ENCODE data around the gene C9orf78. TPM values are rescaled to one million over a fixed set of nuclear protein-coding genes. Genes with fewer than 3 reads are reported as not detected.

Gene C9orf78
- polyA plus RNA-seq, 1 donor (not counting 4 experiments of a cell fraction or from before 2014, with no cell fraction given): 66.5 TPM

DNA sequence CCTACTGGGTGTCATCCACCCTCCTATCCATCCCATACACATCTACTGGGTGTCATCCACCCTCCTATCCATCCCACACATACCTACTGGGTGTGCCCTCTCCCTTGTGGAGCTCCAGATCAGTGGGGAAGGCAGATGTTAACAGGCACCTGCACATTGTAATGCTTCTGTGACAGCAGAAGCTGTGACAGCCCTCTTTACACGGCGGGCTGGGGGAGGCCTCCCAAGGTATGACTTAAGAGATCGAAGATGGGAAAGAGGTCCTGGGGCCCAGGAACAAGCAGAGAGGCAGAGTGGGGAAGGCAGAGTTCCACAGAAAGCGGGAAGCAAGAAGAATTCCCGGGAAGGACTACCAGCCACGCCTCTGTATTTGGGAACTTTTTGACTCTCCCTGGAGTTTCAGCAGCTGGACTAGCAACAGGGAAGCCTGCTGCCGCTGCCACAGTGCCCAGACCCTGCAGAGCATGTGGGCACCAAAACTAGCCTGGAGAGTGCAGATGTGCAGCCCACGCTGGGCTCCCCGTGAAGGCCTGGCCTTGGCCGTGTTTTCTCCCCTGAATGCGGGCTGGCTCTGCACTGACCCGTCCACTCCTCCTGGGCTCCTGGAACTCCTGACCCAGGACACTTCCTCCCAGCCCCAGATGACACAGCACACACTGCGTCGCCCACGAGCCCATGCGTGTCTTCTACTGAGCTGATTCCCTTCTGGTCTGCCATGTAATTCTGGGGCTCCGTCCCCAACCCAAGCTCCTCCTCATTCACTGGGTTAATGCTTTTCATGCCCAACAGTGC is 20.4 kb downstream of the C9orf78 start:
- no peaks in the 10 kb centered on the region for H3K9me3 ChIP-seq (ENCODE audit: control insufficient read depth, low read depth, low read length)
- dilution Hi-C loops (cut with MboI; ENCODE audit: extremely low pct_ligation_motif_present, low sequenced_read_pairs): no loop called here
- H3K4me3 ChIP-seq (ENCODE audit: control insufficient read depth in 2 of 3, extremely low read depth in 1 of 3, insufficient read depth in 2 of 3, low read depth in 1 of 3, low read length in 3 of 3): no peak overlapping the region
- no peaks in the 10 kb centered on the region for H3K4me1 ChIP-seq (ENCODE audit: control insufficient read depth, extremely low read depth, insufficient read depth, low read length)
- no peak for TF ChIP-seq EZH2 (IDR thresholded peaks at IDR 0.05; ENCODE audit: low read length)
- TF ChIP-seq, protein P1, sequence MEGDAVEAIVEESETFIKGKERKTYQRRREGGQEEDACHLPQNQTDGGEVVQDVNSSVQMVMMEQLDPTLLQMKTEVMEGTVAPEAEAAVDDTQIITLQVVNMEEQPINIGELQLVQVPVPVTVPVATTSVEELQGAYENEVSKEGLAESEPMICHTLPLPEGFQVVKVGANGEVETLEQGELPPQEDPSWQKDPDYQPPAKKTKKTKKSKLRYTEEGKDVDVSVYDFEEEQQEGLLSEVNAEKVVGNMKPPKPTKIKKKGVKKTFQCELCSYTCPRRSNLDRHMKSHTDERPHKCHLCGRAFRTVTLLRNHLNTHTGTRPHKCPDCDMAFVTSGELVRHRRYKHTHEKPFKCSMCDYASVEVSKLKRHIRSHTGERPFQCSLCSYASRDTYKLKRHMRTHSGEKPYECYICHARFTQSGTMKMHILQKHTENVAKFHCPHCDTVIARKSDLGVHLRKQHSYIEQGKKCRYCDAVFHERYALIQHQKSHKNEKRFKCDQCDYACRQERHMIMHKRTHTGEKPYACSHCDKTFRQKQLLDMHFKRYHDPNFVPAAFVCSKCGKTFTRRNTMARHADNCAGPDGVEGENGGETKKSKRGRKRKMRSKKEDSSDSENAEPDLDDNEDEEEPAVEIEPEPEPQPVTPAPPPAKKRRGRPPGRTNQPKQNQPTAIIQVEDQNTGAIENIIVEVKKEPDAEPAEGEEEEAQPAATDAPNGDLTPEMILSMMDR (optimal IDR thresholded peaks at IDR 0.05 in 1 of 3, IDR thresholded peaks at IDR 0.05 in 1 of 3, conservative IDR thresholded peaks at IDR 0.05 in 1 of 3; ENCODE audit: extremely low read depth in 1 of 3, insufficient read depth in 2 of 3, low read length in 3 of 3): no peak
- DNase-seq (ENCODE audit: low read depth, low spot score): no peak
- H3K9me1 ChIP-seq (ENCODE audit: control insufficient read depth, extremely low read depth, insufficient read depth, low read length): no peaks in the 10 kb centered on the region
- H3K9ac ChIP-seq (ENCODE audit: control insufficient read depth, extremely low read depth, insufficient read depth, low read length): no peak overlapping the region
- no peak overlapping the region for H3K4me2 ChIP-seq (ENCODE audit: control insufficient read depth, extremely low read depth, insufficient read depth, low read depth, low read length)
- no peaks in the 10 kb centered on the region for H4K20me1 ChIP-seq (ENCODE audit: control insufficient read depth, extremely low read depth, insufficient read depth, low read length)
- no peaks in the 10 kb centered on the region for H3K79me2 ChIP-seq (ENCODE audit: control insufficient read depth, insufficient read depth, low read length)
- FAIRE-seq: no peak
- no peak overlapping the region for H2AFZ ChIP-seq (ENCODE audit: control insufficient read depth, low read length)
- H3K27me3 ChIP-seq (ENCODE audit: control insufficient read depth, extremely low read depth, insufficient read depth, low read length): no peaks in the 10 kb centered on the region
- peaks cover 40 to 43% of the 10 kb centered on the region in 2 experiments for H3K36me3 ChIP-seq (ENCODE audit: control insufficient read depth in 2 of 2, extremely low read depth in 1 of 2, insufficient read depth in 2 of 2, low read length in 2 of 2)
- H3K27ac ChIP-seq (ENCODE audit: control insufficient read depth, insufficient read depth, low read length): no peak overlapping the region

DNA sequence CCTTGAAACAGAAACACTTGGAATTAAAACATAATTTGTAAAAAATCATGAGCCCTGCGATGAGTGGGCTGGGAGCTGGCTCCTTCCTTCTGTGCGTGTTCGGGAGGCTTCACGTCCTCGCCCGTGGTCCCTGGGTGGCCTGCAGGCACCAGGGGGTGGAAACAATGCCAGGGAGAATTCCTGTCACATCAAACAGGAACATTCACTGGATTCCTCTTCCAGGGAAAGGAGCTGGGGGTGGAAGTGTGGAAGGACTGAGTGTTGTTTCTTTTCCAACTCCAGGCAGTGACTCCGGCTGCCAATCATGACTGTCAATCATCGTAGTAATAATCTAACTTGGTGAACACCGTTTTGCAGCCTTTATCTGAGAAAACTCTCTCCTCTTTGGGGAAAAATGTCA is 21.4 kb downstream of the C9orf78 start:
- DNase-seq (ENCODE audit: low read depth, low spot score) (no peak), FAIRE-seq (no peak)
- dilution Hi-C loops (cut with MboI; ENCODE audit: extremely low pct_ligation_motif_present, low sequenced_read_pairs): no loop called here
- H3K4me1 ChIP-seq (ENCODE audit: control insufficient read depth, extremely low read depth, insufficient read depth, low read length): no peaks in the 10 kb centered on the region
- no peaks in the 10 kb centered on the region for H3K27me3 ChIP-seq (ENCODE audit: control insufficient read depth, extremely low read depth, insufficient read depth, low read length)
- H3K4me2 ChIP-seq (ENCODE audit: control insufficient read depth, extremely low read depth, insufficient read depth, low read depth, low read length): no peak overlapping the region
- H3K4me3 ChIP-seq (ENCODE audit: control insufficient read depth in 2 of 3, extremely low read depth in 1 of 3, insufficient read depth in 2 of 3, low read depth in 1 of 3, low read length in 3 of 3): no peak overlapping the region
- no peaks in the 10 kb centered on the region for H4K20me1 ChIP-seq (ENCODE audit: control insufficient read depth, extremely low read depth, insufficient read depth, low read length)
- no peak overlapping the region for H3K9ac ChIP-seq (ENCODE audit: control insufficient read depth, extremely low read depth, insufficient read depth, low read length)
- H3K9me3 ChIP-seq (ENCODE audit: control insufficient read depth, low read depth, low read length): no peaks in the 10 kb centered on the region
- no peak overlapping the region for H2AFZ ChIP-seq (ENCODE audit: control insufficient read depth, low read length)
- H3K79me2 ChIP-seq (ENCODE audit: control insufficient read depth, insufficient read depth, low read length): no peaks in the 10 kb centered on the region
- no peak overlapping the region for H3K27ac ChIP-seq (ENCODE audit: control insufficient read depth, insufficient read depth, low read length)
- H3K9me1 ChIP-seq (ENCODE audit: control insufficient read depth, extremely low read depth, insufficient read depth, low read length): no peaks in the 10 kb centered on the region
- no peak for TF ChIP-seq EZH2 (IDR thresholded peaks at IDR 0.05; ENCODE audit: low read length)
- TF ChIP-seq, protein P1 (optimal IDR thresholded peaks at IDR 0.05 in 1 of 3, IDR thresholded peaks at IDR 0.05 in 1 of 3, conservative IDR thresholded peaks at IDR 0.05 in 1 of 3; ENCODE audit: extremely low read depth in 1 of 3, insufficient read depth in 2 of 3, low read length in 3 of 3): no peak
- H3K36me3 ChIP-seq (ENCODE audit: control insufficient read depth in 2 of 2, extremely low read depth in 1 of 2, insufficient read depth in 2 of 2, low read length in 2 of 2): peaks cover 42 to 46% of the 10 kb centered on the region in 2 experiments
